DOHH2 (cell line): ENCODE measurements around the gene MRTFB.
"Not testable (repeated sequence)": the region's sequence is repeated elsewhere in the genome, so short reads cannot be mapped to it uniquely, and the experiment has no call there.

Experiments
- H3F3A ChIP-seq: fragments of 200-600 bp; sonication (generic), shearing (Covaris generic); 2 replicates; pipeline ENCODE4 v1.6.0; 2016; ENCODE audit warnings: antibody characterized with exemption, mild to moderate bottlenecking; ENCODE audit not compliant: control insufficient read depth, insufficient read depth
- H3K27ac ChIP-seq: fragments of 200-600 bp; sonication (generic); 2 replicates; pipeline ENCODE4 v1.5.1; 2014; ENCODE audit warnings: low read depth, mild to moderate bottlenecking, low read length, moderate library complexity
- H3K27me3 ChIP-seq: fragments of 200-600 bp; sonication (generic); 2 replicates; pipeline ENCODE4 v1.6.1; 2014; ENCODE audit warnings: mild to moderate bottlenecking, low read length, mixed read lengths; ENCODE audit not compliant: control insufficient read depth
- H3K36me3 ChIP-seq: fragments of 200-600 bp; sonication (generic); 2 replicates; pipeline ENCODE4 v1.6.1; 2014; ENCODE audit warnings: mild to moderate bottlenecking, low read length, moderate library complexity, mixed read lengths; ENCODE audit not compliant: control insufficient read depth
- H3K4me1 ChIP-seq: fragments of 200-600 bp; sonication (generic); 2 replicates; pipeline ENCODE4 v1.6.1; 2014; ENCODE audit warnings: mild to moderate bottlenecking, low read length, mixed read lengths; ENCODE audit not compliant: control insufficient read depth
- H3K4me2 ChIP-seq: fragments of 200-600 bp; sonication (generic); 2 replicates; pipeline ENCODE4 v1.6.0; 2014; ENCODE audit warnings: mild to moderate bottlenecking, low read length, moderate library complexity
- H3K4me3 ChIP-seq: fragments of 200-600 bp; sonication (generic); 2 replicates; pipeline ENCODE4 v1.5.1; 2014; ENCODE audit warnings: mild to moderate bottlenecking, low read length, mixed read lengths
- H3K79me2 ChIP-seq: fragments of 200-600 bp; sonication (generic); 2 replicates; pipeline ENCODE4 v1.6.1; 2014; ENCODE audit warnings: mild to moderate bottlenecking, low read length, mixed read lengths; ENCODE audit not compliant: control insufficient read depth
- H3K9me2 ChIP-seq: fragments of 200-600 bp; sonication (generic); replicated peaks from 2 replicates; pipeline ENCODE4 v1.6.1; 2014; ENCODE audit warnings: mild to moderate bottlenecking, low read length, mixed read lengths; ENCODE audit not compliant: control insufficient read depth
- H3K9me3 ChIP-seq: fragments of 200-600 bp; sonication (generic); 2 replicates; pipeline ENCODE4 v1.6.1; 2014; ENCODE audit warnings: antibody characterized with exemption, low read length, mixed read lengths; ENCODE audit not compliant: control insufficient read depth, insufficient read depth
- H4K20me1 ChIP-seq: fragments of 200-600 bp; sonication (generic); 2 replicates; pipeline ENCODE4 v1.6.0; 2014; ENCODE audit warnings: low read depth, mild to moderate bottlenecking, antibody characterized with exemption, low read length, moderate library complexity; ENCODE audit not compliant: control insufficient read depth, insufficient read depth
- EZH2phosphoT487 ChIP-seq: fragments of 200-600 bp; sonication (generic); IDR thresholded peaks from 2 replicates; pipeline ENCODE4 v1.6.1; 2017; ENCODE audit warnings: borderline replicate concordance, mild to moderate bottlenecking, antibody characterized with exemption, low read length, moderate library complexity, mixed read lengths
- TF ChIP-seq, protein P1 (sequence below): fragments of 200-600 bp; sonication (generic); IDR thresholded peaks from one replicate; pipeline ENCODE4 v1.5.1; 2014; ENCODE audit warnings: antibody characterized with exemption, mild to moderate bottlenecking, low read depth, low read length; ENCODE audit not compliant: poor library complexity, severe bottlenecking

MRTFB gene

DNA sequence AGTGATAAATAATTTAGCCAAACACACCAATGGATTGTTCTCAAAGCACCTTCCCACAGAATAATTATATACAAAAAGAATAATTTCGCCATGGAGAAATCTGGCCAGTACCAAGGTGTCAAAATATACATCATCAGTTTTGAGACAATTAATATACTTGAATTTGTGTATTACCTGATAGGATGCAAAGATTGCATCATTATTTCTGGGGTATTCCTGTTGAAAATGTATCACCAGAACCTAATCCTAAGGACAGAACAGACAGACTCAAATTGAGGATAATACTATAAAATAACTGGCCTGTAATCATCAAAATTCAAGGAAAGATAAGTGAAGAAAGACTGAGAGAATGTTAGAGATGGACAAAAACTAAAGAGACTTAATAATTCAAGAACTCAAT is 111.9 kb downstream of the MRTFB start:
- Histone ChIP-seq H3K4me2 (no peak overlapping the region), H3K9me3 (no peaks in the 10 kb centered on the region), H3K9me2 (no peaks in the 10 kb centered on the region), H3K79me2 (no peaks in the 10 kb centered on the region), H4K20me1 (no peaks in the 10 kb centered on the region), H3K27ac (no peak overlapping the region), H3K36me3 (no peaks in the 10 kb centered on the region), H3K4me3 (no peak overlapping the region), H3F3A (no peaks in the 10 kb centered on the region), H3K27me3 (no peaks in the 10 kb centered on the region), H3K4me1 (no peaks in the 10 kb centered on the region)
- no peak for TF ChIP-seq EZH2phosphoT487
- TF ChIP-seq, protein P1, sequence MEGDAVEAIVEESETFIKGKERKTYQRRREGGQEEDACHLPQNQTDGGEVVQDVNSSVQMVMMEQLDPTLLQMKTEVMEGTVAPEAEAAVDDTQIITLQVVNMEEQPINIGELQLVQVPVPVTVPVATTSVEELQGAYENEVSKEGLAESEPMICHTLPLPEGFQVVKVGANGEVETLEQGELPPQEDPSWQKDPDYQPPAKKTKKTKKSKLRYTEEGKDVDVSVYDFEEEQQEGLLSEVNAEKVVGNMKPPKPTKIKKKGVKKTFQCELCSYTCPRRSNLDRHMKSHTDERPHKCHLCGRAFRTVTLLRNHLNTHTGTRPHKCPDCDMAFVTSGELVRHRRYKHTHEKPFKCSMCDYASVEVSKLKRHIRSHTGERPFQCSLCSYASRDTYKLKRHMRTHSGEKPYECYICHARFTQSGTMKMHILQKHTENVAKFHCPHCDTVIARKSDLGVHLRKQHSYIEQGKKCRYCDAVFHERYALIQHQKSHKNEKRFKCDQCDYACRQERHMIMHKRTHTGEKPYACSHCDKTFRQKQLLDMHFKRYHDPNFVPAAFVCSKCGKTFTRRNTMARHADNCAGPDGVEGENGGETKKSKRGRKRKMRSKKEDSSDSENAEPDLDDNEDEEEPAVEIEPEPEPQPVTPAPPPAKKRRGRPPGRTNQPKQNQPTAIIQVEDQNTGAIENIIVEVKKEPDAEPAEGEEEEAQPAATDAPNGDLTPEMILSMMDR = no peak

DNA sequence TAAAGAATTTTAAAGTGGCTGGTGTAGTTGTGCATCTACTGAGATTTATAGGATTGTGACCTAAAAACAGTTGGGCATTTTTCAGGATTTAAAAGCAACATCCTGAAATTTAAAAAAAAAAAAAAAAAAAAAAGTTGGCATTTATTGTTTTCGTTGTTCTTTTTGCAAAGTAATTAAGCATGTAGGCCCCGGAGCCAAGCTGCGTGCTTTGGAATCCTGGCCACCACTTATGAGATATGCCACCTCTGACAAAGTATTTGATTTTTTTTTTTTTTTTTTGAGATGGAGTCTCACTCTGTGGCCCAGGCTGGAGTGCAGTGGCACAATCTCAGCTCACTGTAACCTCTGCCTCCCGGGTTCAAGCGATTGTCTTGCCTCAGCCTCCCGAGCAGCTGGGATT is 112.8 kb downstream of the MRTFB start:
- H3K9me2 ChIP-seq, H3K79me2 ChIP-seq, H3K27me3 ChIP-seq, H4K20me1 ChIP-seq, H3K36me3 ChIP-seq, H3K27ac ChIP-seq, H3K4me1 ChIP-seq, H3K4me3 ChIP-seq, H3F3A ChIP-seq, H3K4me2 ChIP-seq, H3K9me3 ChIP-seq: not testable (repeated sequence)

DNA sequence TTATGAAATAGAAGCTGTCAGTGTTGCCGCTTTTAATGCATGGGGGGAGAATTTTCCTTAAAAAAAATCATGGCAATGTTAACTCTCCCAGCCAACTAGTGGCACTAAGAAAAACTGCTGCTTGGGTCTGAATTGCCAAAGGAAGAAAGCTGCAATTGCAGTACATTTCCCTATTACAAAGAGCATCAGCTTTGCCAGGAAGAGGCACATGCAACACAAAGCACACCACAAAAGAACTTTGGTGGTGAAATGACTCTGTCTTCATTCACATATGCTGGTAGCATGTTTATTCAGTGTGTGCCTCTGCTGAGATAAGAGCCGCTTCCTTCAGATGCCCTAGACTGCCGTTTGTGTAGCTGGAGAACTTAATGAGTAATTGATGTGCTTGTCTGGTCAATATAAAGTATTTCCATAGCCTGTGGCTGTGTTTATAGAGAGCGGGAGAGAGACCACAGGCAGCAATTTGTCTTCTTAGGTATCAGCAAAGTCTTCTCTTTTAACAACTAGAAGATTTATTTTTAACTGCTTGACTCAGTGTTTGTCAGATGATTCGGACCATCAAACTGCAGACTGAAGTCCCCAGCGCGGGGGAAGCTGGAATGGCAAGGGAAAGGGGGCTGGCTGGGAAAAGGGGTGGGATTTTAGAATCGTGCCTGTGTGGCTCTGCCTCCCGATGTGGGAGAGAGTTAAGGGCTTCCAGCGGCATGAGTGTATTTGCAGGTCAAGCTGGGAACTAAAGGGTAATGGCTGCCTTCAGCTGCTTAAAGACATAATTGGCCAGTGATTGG is 115.1 kb downstream of the MRTFB start:
- H3K36me3 ChIP-seq = no peaks in the 10 kb centered on the region
- no peak overlapping the region for H3K4me3 ChIP-seq
- TF ChIP-seq EZH2phosphoT487 = no peak
- TF ChIP-seq, protein P1 = peak; percentile 42
- no peaks in the 10 kb centered on the region for H3K9me2 ChIP-seq
- no peaks in the 10 kb centered on the region for H3K27me3 ChIP-seq
- no peak overlapping the region for H3K4me2 ChIP-seq
- H3F3A ChIP-seq = no peaks in the 10 kb centered on the region
- H3K9me3 ChIP-seq = no peaks in the 10 kb centered on the region
- H3K4me1 ChIP-seq = no peaks in the 10 kb centered on the region
- H3K79me2 ChIP-seq = no peaks in the 10 kb centered on the region
- H3K27ac ChIP-seq = no peak overlapping the region
- H4K20me1 ChIP-seq = no peaks in the 10 kb centered on the region

DNA sequence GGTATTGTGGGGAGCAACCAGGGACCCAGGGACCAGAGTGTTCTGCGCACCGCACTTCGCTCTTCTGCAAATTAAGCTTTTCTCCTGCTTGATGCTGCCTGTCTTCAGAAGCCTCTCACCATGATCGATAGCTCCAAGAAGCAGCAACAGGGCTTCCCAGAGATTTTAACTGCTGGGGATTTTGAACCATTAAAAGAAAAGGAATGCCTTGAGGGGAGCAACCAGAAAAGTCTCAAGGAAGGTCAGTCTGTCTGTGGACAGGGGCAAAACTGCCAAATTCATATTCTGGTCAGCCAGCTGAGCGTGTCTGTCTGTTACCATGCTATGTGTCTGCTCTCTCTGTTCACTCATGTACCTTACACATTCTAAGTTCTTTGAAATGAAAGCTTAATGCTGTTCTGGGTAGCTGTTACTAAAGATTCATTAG is 115.7 kb downstream of the MRTFB start:
- Histone ChIP-seq H3K4me2 (no peak overlapping the region), H3K79me2 (no peaks in the 10 kb centered on the region), H3K4me3 (no peak overlapping the region)

More for the DNA sequence above, 115.7 kb downstream of the MRTFB start:
- H3K9me2 ChIP-seq = no peaks in the 10 kb centered on the region
- H3K27ac ChIP-seq = no peak overlapping the region
- H3K9me3 ChIP-seq = no peaks in the 10 kb centered on the region
- H4K20me1 ChIP-seq = no peaks in the 10 kb centered on the region
- no peak for TF ChIP-seq EZH2phosphoT487
- TF ChIP-seq, protein P1 = no peak
- H3K27me3 ChIP-seq = no peaks in the 10 kb centered on the region
- H3K4me1 ChIP-seq = no peaks in the 10 kb centered on the region
- no peaks in the 10 kb centered on the region for H3K36me3 ChIP-seq
- no peaks in the 10 kb centered on the region for H3F3A ChIP-seq
